PC-9 (cell line): ENCODE measurements around the gene B3GALT6. TPM values are rescaled to one million over a fixed set of nuclear protein-coding genes. Genes with fewer than 3 reads are reported as not detected.

Experiments used
- BruUV-seq: library from RNA; stranded (reverse); fragments of 400-500 nt; replicated peaks from 2 replicates; lab custom pipeline; 2021; lab: Mats Ljungman, UMichigan
- CTCF ChIA-PET: fragments of 300-600 bp; sonication (Branson Sonifier 250); formaldehyde crosslinking; loops from one replicate; lab custom pipeline; 2022; ENCODE audit warnings: antibody characterized with exemption; lab: Charles Lee
- POLR2A ChIA-PET: fragments of 300-600 bp; sonication (Branson Sonifier 250); formaldehyde crosslinking; loops from one replicate; lab custom pipeline; 2022; ENCODE audit warnings: antibody characterized with exemption; ENCODE audit not compliant: unreplicated experiment; lab: Charles Lee
- DNase-seq, 2 experiments: peaks; one replicate each; pipeline versions ENCODE4 v3.0.0 to v3.0.0-alpha.2; 2015 to 2022; ENCODE audit warnings: mixed read lengths in 1 of 2
- H2AFZ ChIP-seq: fragments of 200-600 bp; sonication (generic); 2 replicates; pipeline ENCODE4 v1.8.1; 2017; ENCODE audit warnings: antibody characterized with exemption
- H3F3A ChIP-seq: fragments of 200-600 bp; sonication (generic); 2 replicates; pipeline ENCODE4 v1.8.1; 2017; ENCODE audit warnings: antibody characterized with exemption, mild to moderate bottlenecking, low read depth; ENCODE audit not compliant: insufficient read depth
- H3K27ac ChIP-seq: fragments of 200-600 bp; sonication (generic); 2 replicates; pipeline ENCODE4 v1.6.1; 2016; ENCODE audit warnings: mixed run types
- H3K27me3 ChIP-seq: fragments of 200-600 bp; sonication (generic); 2 replicates; pipeline ENCODE4 v1.6.1; 2016; ENCODE audit warnings: low read depth, mixed run types; ENCODE audit not compliant: insufficient read depth
- H3K36me3 ChIP-seq: fragments of 200-600 bp; sonication (generic); 2 replicates; pipeline ENCODE4 v1.6.1; 2016; ENCODE audit warnings: low read depth, mixed run types
- H3K4me1 ChIP-seq: fragments of 200-600 bp; sonication (generic); replicated peaks from 2 replicates; pipeline ENCODE4 v1.6.1; 2016; ENCODE audit warnings: mixed run types; ENCODE audit not compliant: insufficient read depth
- H3K4me2 ChIP-seq: fragments of 200-600 bp; sonication (generic); 2 replicates; pipeline ENCODE4 v1.6.1; 2017; ENCODE audit warnings: mixed run types
- H3K4me3 ChIP-seq: fragments of 200-600 bp; sonication (generic); 2 replicates; pipeline ENCODE4 v1.6.1; 2016; ENCODE audit warnings: mixed run types
- H3K79me2 ChIP-seq: fragments of 200-600 bp; sonication (generic); 2 replicates; pipeline ENCODE4 v1.6.1; 2017; ENCODE audit warnings: low read depth, mixed run types
- H3K9me2 ChIP-seq: fragments of 200-600 bp; sonication (generic); 2 replicates; pipeline ENCODE4 v1.8.1; 2017; ENCODE audit warnings: mild to moderate bottlenecking; ENCODE audit not compliant: insufficient read depth
- H3K9me3 ChIP-seq: fragments of 200-600 bp; sonication (generic); 2 replicates; pipeline ENCODE4 v1.8.1; 2016; ENCODE audit warnings: low read depth; ENCODE audit not compliant: insufficient read depth
- H4K20me1 ChIP-seq: fragments of 200-600 bp; sonication (generic); 2 replicates; pipeline ENCODE4 v1.8.1; 2017; ENCODE audit not compliant: insufficient read depth
- CTCF ChIP-seq: fragments of 200-600 bp; sonication (generic); conservative IDR thresholded peaks from 2 replicates; pipeline ENCODE4 v1.6.1; 2017; ENCODE audit warnings: mixed run types, antibody characterized with exemption, mild to moderate bottlenecking, moderate library complexity
- EZH2 ChIP-seq: fragments of 200-600 bp; sonication (generic); IDR thresholded peaks from 2 replicates; pipeline ENCODE4 v1.8.0; 2017; ENCODE audit warnings: antibody characterized with exemption, low read depth
- intact Hi-C: fragments of 100-400 bp; cut with micrococcal nuclease; formaldehyde crosslinking; loops from one replicate; pipeline ENCODE4 v1.10.0; 2022; ENCODE audit not compliant: unreplicated experiment
- total RNA-seq: library from RNA; stranded (reverse); gene quantifications from 2 replicates; pipeline ENCODE4 v1.2.3, GENCODE V29; 2021

B3GALT6 gene
- total RNA-seq, 1 experiment from 2014 or later: 16.2 TPM

GRCh38 chr1:1272341-1273208 lies 40.5 kb downstream of the B3GALT6 start:
- ChIA-PET POLR2A (no interaction called here), CTCF (no interaction called here)
- intact Hi-C loops: loop anchor here (5.0 kb wide), 1 partner anchor 75 kb away; the partner anchor contains the start of gene DVL1
- Histone ChIP-seq H3K27ac (peak overlapping the region; percentile 55), H3K9me2 (no peaks in the 10 kb centered on the region), H3K36me3 (peaks cover 4% of the 10 kb centered on the region; the same call in 1 of the 2 replicates), H4K20me1 (peaks cover 45% of the 10 kb centered on the region), H3K4me1 (peaks cover 17% of the 10 kb centered on the region), H3K79me2 (peaks cover 53% of the 10 kb centered on the region), H3F3A (peaks cover 11% of the 10 kb centered on the region), H3K27me3 (no peaks in the 10 kb centered on the region), H2AFZ (no peak overlapping the region), H3K4me3 (peak overlapping the region; percentile 70), H3K9me3 (no peaks in the 10 kb centered on the region), H3K4me2 (peak overlapping the region; percentile 93)
- DNase-seq: peak; percentile 65 to 78
- TF ChIP-seq CTCF: no peak
- TF ChIP-seq EZH2: no peak
- TSS peak; percentile 72 for BruUV-seq

- H3F3A ChIP-seq: peaks cover 10% of the 10 kb centered on the region
These were observed 41.1 kb downstream of the B3GALT6 start for GRCh38 chr1:1273209-1273511.

More at GRCh38 chr1:1273209-1273511, 41.1 kb downstream of the B3GALT6 start:
- Histone ChIP-seq H3K4me1 (peaks cover 17% of the 10 kb centered on the region), H4K20me1 (peaks cover 39% of the 10 kb centered on the region), H3K27me3 (no peaks in the 10 kb centered on the region), H3K79me2 (peaks cover 50% of the 10 kb centered on the region), H3K36me3 (peaks cover 4% of the 10 kb centered on the region; the same call in 1 of the 2 replicates), H3K4me2 (peak overlapping the region; percentile 93), H3K27ac (peak overlapping the region; percentile 42), H3K4me3 (peak overlapping the region; percentile 70), H3K9me3 (no peaks in the 10 kb centered on the region), H2AFZ (no peak overlapping the region), H3K9me2 (no peaks in the 10 kb centered on the region)
- ChIA-PET POLR2A (interaction anchor here (0.6 to 0.7 kb wide), 5 partner anchors 9 to 142 kb away, joined by 3 to 21 read pairs (median 14); no protein-coding TSS in a partner anchor), CTCF (no interaction called here)
- no peak for DNase-seq
- TF ChIP-seq CTCF (no peak), EZH2 (no peak)
- BruUV-seq: no TSS peak
- intact Hi-C loops: loop anchor here (5.0 kb wide), 1 partner anchor 74 kb away; the partner anchor contains the start of gene DVL1
